Anterior cingulate cortex (tissue), 58 donors: ENCODE measurements around the gene CLDN6.

Experiments used
- DNase-seq, 58 donors: peaks; one replicate each; lab custom pipeline; 2025; lab: John Stamatoyannopoulos, UW

CLDN6 gene

DNA sequence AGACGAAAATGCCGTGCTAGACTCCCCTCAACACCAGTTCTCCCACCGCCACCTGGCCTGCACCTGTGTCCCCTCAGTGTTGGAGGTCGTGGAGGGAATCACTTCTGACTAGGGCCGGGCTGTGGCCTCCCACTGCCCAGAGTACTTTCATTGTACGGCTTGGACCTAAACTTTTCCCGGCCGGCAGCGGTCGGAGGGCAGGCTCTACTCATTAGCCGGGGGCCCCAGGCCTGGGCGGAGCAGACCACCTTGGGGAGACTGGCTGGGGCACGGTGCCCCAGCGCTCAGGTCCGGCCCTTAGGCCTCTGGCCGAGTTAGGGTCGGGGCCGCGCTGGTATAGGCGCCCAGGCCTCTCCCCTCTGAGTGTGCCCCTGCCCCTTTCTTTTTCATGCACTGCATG is 639 bp downstream of the CLDN6 start:
- DNase-seq: no peak

DNA sequence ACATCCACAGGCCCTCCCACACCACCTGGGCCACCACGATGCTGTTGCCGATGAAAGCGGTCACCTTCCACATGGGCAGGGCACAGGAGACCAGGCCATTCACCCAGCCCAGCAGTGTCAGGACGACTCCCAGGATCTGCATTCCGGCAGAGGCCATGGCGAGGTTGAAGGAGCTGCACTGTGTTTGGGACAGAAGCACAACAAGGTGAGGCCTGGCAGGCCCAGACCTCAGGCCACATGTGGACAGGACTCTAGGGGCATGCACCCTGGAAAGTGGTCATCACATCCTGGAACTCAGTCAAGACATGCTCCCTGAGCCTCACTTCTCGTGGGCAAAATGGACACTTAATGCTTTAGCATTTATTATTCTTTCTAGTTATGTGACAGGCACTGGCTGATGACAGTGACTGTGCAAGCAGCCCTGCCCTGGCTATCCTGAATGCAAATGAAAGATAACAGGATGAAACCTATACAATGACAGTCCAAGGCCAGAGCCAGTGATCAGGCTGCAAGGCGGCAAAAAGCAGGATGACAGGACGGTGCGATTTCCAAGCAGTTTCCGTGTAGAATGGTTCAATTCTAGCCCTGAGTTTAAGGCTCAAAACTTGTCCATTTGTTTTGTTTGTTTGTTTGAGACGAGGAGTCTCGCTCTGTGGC is 2.0 kb downstream of the CLDN6 start:
- no peak for DNase-seq

DNA sequence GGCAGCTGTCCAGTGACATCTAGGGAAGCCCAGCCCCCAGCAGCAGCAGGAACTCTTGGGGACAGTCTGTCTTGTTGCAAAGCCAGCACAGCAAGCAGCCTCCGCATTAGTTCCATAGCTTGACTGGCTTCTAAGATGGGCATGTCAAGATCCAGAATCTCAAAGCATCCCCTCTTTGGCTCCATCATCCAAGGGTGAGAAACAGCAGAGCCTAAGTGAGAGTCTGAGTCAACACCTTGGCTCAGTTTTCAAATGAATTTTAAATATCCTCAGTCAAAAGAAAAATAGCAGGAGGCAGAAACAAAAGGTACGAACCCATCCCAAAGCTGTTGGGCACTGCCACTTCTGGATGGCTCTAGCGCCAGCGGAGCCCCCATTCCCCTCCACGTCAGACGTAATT is 3.0 kb downstream of the CLDN6 start:
- DNase-seq: no peak

GRCh38 chr16:3013998-3014690 is 3.8 kb downstream of the CLDN6 start:
- DNase-seq: no peak

GRCh38 chr16:3013491-3013951 is 4.5 kb downstream of the CLDN6 start:
- no peak for DNase-seq

DNA sequence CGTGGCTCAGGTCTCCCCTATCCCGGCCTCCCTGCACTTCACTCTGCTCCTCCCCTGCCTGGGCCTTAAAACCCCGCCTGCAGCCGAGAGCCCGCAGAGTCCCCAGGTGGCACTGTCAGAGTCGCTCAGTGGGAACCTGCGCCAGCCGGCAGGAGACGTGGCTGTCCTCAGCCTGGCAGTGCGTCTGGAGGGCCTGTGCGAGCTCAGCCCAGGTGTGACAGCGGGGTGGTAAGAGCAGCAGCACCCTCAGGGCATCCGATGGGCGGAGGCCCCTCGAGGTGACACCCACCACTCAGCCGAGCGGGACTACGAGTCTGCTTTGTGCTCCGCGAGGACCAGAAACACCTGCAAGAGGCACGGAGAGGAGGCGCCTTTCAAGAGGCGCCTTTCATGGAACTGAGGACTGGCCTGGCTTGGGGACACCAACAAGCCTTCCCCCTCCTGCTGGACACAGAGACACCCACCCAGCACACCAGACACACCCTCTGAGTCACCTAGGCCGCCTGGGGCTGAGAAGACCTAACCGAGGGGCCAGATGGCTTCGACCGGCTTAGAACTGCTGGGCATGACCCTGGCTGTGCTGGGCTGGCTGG is 5.1 kb downstream of the CLDN6 start, which contains the start of gene CLDN9:
CLDN9 (plus strand) TSS at position 96 of the 593 bp plus-strand sequence; CDS start at position 536, 440 bp downstream.
- no peak for DNase-seq

- peak in 1 of 58 donors; percentile 26 for DNase-seq
These were observed 5.7 kb downstream of the CLDN6 start for GRCh38 chr16:3012246-3012645.

- DNase-seq: no peak
These were observed 7.5 kb downstream of the CLDN6 start for GRCh38 chr16:3010510-3010909.

GRCh38 chr16:3009568-3010390 is 8.2 kb downstream of the CLDN6 start:
- DNase-seq: no peak

DNA sequence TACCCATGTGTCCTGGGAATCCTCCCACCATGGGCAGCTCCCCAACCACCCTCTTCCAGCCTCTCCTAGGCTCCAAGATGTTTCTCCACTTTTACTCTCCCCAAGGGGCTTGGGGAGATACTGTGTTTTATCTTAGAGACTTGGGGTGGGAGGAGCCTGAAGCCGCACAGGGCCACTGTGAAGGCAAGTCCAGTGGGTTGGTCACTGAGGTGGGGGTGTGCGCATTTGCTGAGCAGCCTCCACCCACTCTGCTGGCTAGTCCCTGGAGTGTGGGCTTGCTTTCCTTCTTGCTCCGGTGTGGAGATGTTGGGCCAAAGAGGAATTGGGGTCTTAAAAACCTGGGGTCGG is 9.3 kb downstream of the CLDN6 start:
- no peak for DNase-seq

DNA sequence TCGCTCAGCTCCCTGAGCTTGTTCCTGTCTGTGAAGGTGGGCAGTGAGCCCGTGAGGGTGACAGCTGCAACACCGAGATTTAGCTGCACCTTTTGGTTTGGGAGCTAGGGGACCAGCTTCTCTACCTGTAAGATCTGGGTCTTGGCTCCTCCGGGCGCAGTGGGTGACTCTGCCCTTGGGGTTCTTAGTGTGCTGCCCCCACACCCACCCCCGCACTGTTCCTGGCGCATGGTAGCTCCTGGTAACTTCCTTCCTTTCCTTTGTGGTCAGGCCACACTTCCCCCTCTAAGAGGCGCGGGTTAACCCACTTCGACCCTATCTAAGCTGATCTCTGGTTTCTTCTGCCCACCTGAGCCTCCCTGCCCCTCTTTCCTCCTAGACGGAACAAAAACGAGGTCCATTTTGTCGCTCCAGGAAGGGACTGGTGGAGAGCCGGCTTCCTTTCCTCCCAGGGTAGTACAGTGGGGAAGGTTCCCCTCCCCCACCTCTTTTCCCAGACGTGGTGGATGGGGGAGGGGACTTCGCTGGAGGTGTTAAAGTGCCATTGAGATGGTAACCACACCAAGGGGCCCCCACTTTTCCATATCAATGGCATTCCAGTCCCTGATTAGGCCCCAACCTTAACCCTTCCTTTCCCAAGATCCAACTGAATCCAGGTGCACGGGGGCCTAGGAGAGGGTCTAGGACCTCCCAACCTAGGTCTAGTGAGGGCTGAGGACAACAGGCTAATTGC is 9.9 kb downstream of the CLDN6 start:
- DNase-seq: peak in 3 of 58 donors; percentile 6 to 20 (median 12)

DNA sequence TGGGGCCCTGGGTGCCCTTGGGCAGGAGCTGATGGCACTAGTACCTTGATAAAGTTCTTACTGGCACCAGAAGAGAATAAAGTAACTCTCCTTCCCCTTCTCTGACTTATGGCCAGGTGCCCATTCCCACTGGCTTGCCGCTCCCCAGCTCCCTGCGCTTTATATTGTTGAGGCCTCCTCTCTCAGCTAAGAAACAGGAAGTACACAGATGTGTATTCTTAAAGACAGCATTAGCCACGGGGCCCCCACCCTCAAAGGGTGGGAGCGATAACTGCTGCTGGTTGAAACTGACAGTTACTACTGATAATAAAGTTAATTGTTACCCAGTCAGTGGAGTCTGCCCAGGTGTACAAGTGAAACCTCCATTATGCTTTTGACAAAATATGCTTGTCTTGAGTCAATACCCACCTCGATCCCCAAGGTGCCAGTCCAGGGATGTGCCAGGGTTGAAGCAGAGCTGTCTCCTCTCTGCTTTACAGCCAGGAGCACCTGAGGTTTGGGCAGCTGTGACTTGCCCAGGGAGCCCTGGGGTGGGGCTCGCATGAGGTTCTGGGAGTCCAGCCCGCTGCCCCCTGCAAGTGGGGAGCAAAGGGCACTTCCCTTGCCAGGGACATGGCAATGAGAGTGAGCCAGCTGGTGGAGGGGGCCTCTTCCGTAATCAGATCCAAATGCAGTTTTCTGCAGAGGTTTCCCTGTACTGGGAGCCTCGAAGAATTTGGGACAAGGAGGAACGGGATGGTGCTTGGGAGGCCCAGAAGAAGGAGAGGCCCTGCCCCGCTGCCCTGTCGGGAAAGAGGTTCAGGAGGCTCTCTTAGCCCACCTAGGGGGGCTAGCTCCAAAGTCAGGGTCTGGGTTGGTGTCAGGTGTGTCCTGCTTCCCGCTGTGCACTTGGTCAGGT is 10.7 kb downstream of the CLDN6 start:
- DNase-seq: no peak

GRCh38 chr16:3004781-3005284 is 13.2 kb downstream of the CLDN6 start:
- no peak for DNase-seq

DNA sequence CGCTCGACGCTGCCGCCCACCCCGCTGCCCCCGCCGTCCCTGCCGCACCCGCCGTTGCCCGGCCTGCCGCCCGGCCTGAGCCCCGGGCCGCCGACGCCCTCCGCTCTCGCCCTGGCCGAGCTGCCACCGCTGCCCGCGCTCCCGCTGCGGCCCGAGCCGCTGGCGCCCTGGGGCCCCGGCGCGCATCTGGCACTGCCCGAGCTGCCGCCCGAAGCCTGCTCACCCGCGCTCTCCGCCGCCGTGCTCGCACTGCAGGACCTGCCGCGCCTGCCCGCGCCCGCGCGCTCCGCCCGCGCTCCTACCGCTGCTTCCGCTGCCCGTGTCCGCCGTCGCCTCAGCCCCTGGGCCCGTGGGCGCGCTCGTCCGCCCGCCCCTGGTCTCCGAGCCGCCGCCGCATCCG is 13.7 kb downstream of the CLDN6 start:
- DNase-seq: peak in 2 of 58 donors; percentile 14 to 30

DNA sequence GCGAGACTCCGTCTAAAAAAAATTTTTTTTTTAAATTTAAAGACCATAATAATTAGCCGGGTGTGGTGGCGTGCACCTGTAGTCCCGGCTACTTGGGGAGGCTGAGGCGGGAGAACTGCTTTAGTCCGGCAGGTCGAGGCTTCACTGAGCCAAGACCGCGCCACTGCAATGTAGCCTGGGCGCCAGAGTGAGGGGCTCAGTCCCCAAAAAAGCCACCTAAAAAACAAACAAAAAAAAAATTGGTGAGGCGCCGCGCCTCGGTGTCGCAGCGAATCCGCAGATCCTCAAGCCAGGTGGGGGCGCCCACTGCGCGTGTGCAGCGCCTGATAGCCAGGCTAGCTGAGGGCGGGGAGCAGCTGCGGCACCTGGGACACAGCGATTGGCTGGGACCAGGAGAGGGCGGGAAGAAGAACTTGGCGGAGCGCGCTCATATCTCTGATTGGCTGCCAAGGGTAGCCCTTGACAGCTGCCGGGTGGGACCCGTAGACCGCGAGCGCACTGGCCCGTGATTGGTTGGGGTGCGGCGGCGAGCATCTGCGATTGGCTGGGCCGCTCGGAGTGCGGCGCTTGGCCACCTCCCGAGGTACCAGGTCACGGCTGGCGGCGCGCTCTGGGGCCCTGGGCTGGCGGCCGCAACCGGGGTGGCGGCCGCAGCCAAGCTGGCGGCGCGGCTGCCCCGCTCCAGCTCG is 14.3 kb downstream of the CLDN6 start:
- peak; percentile 75 to 99 (median 98) for DNase-seq

DNA sequence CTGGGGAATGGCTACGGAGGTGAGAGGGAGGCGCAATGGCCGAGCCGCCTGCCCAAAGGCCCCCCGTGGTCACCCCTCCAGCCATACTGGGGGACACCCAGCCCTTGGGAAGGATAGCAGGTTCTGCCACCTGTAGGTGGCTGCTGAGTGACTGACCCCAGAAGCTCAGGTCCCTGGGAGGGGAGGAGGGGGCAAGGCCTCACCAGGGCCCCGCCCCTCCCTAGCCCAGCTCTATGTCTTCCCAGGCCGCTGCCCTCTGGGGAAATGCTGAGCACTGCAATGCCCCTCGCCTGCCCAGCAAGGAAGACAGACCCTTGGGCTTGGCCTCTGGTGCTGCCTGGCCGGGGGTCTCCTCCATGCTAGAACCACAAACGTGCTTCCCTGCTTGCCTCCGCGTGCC is 16.7 kb downstream of the CLDN6 start:
- no peak for DNase-seq

- no peak for DNase-seq
These were observed 17.4 kb downstream of the CLDN6 start for GRCh38 chr16:3000540-3000939.

GRCh38 chr16:2999929-3000328 is 18.1 kb downstream of the CLDN6 start:
- no peak for DNase-seq
